ENCODE results near the gene DCST1.

DCST1 gene

DNA sequence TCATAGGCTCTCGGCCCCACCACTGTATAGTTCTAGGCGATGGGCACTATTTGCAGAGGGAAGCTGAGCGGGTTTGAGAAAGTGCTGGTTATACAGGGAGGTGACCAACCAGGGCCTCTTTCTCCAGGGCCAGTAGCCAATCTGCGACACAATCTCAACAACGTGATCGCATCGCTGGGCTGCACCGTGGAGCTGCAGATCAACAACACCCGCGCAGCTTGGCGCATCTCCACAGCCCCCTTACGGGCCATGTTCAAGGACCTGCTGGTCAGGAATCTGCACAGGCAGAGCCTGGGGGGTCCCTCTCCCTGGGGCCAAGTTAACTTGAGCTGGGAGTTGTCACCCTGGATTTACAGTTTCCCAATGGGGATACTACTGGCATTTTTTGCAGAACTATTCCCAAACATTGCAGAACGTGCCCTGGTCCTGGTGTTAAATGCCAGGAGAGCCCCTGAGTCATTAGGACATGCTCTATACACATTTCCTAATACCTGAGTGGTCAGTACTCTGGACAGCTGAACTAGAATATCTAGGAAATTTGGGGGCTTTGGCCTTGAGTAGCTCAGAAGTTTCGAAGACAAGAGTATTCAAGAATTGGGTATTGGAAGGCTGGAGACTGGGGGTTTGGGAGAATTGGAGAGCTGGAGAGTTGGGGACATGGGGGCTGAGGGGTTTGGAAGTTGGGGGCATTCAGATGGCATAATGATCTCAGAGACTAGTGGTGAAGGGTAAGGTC is 6.9 kb downstream of the DCST1 start:
- H3K27ac Mint-ChIP-seq = no peak overlapping the region
- H3K27me3 Mint-ChIP-seq (ENCODE audit: low read depth) = peaks cover 12% of the 10 kb centered on the region
- peaks cover 9% of the 10 kb centered on the region for H3K4me1 Mint-ChIP-seq (ENCODE audit: low read depth)
- H3K4me3 Mint-ChIP-seq = no peak overlapping the region
- no peaks in the 10 kb centered on the region for H3K9me3 Mint-ChIP-seq
- H3K36me3 Mint-ChIP-seq (ENCODE audit: low read depth) = no peaks in the 10 kb centered on the region
- no peak for DNase-seq (ENCODE audit: low spot score)

DNA sequence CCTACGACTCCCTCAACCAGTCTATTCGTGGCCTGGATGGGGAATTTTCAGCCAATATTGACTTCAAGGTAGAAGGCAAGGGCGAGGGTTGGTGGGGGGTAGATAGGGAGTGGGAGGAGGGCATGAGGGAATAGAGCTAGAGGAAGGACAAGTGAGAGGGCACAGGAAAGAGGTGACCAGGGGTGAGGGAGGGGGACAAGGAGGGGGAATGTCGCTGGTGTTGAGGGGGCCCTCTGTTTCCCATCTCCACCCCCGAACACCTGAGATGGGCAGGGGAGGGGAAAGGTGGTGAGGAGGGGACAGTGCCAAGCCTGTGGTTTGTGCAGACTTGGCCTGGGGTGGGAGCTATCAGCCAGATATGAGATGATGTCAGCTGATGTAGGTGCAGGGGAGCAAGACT is 9.2 kb downstream of the DCST1 start:
- H3K4me1 Mint-ChIP-seq (ENCODE audit: low read depth) = peaks cover 9% of the 10 kb centered on the region
- no peak overlapping the region for H3K4me3 Mint-ChIP-seq
- H3K27me3 Mint-ChIP-seq (ENCODE audit: low read depth) = peaks cover 12% of the 10 kb centered on the region
- no peaks in the 10 kb centered on the region for H3K36me3 Mint-ChIP-seq (ENCODE audit: low read depth)
- H3K9me3 Mint-ChIP-seq = no peaks in the 10 kb centered on the region
- DNase-seq (ENCODE audit: low spot score) = no peak
- no peak overlapping the region for H3K27ac Mint-ChIP-seq

DNA sequence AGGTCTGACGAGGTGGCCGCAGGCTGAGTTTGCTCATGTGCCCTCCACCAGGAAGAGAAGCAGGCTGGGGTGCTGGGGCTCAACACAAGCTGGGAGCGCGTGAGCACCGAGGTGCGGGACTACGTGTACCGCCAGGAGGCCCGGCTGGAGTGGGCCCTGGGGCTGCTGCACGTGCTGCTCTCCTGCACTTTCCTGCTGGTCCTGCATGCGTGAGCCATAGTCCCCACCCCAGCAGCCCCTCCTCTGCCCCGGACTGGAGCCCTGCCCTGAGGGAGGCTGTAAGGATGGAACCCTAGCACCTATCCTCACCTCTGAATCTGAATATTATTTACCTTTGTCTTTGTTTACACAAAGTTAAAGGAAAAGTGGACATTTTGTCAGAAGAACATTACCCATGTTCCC is 9.7 kb downstream of the DCST1 start:
- H3K27ac Mint-ChIP-seq = no peak overlapping the region
- peaks cover 7% of the 10 kb centered on the region for H3K27me3 Mint-ChIP-seq (ENCODE audit: low read depth)
- no peak for DNase-seq (ENCODE audit: low spot score)
- H3K4me3 Mint-ChIP-seq = no peak overlapping the region
- H3K36me3 Mint-ChIP-seq (ENCODE audit: low read depth) = no peaks in the 10 kb centered on the region
- peaks cover 9% of the 10 kb centered on the region for H3K4me1 Mint-ChIP-seq (ENCODE audit: low read depth)
- no peaks in the 10 kb centered on the region for H3K9me3 Mint-ChIP-seq

DNA sequence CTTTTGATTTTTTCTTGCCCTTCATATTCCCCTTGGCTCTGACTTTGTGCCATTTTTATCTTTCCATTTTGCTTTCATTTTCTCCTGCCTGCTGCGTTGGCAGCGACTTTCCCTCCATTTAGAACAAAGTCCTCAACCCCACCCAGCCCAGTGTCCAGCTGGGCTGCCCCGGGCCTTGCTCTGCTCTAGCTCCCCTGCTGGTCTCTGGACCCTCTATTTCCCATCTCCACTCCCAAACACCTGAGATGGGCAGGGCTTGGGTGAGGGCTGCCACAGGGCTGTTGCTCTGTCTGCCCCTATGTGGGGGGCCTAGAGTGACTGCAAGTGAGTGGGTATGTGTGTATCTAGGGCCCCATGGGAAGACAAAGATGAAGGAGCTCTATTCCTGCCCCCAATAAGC is 10.2 kb downstream of the DCST1 start:
- no peak overlapping the region for H3K4me3 Mint-ChIP-seq
- H3K27me3 Mint-ChIP-seq (ENCODE audit: low read depth) = peaks cover 4% of the 10 kb centered on the region
- no peaks in the 10 kb centered on the region for H3K36me3 Mint-ChIP-seq (ENCODE audit: low read depth)
- no peak for DNase-seq (ENCODE audit: low spot score)
- no peaks in the 10 kb centered on the region for H3K9me3 Mint-ChIP-seq
- peaks cover 9% of the 10 kb centered on the region for H3K4me1 Mint-ChIP-seq (ENCODE audit: low read depth)
- H3K27ac Mint-ChIP-seq = no peak overlapping the region

DNA sequence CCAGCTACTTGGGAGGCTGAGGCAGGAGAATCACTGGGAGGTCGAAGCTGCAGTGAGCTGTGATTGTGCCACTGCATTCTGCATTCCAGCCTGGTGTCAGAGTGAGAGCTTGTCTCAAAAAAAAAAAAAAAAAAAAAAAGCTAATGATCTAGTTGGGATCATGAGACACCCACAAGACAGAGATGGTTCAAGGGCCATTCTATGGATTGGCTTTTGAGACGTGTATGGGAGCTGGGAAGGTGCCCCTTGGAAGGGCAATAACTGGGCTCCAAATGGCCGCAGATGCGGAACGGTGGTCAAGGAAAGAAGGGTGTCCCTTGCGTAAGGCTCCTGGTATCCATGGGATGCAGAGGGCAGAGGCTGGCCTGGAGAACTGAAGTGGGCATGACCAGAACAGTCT is 10.7 kb downstream of the DCST1 start:
- no peak overlapping the region for H3K4me3 Mint-ChIP-seq
- DNase-seq (ENCODE audit: low spot score) = no peak
- H3K27me3 Mint-ChIP-seq (ENCODE audit: low read depth) = peaks cover 4% of the 10 kb centered on the region
- H3K9me3 Mint-ChIP-seq = no peaks in the 10 kb centered on the region
- H3K36me3 Mint-ChIP-seq (ENCODE audit: low read depth) = no peaks in the 10 kb centered on the region
- peaks cover 9% of the 10 kb centered on the region for H3K4me1 Mint-ChIP-seq (ENCODE audit: low read depth)
- no peak overlapping the region for H3K27ac Mint-ChIP-seq

DNA sequence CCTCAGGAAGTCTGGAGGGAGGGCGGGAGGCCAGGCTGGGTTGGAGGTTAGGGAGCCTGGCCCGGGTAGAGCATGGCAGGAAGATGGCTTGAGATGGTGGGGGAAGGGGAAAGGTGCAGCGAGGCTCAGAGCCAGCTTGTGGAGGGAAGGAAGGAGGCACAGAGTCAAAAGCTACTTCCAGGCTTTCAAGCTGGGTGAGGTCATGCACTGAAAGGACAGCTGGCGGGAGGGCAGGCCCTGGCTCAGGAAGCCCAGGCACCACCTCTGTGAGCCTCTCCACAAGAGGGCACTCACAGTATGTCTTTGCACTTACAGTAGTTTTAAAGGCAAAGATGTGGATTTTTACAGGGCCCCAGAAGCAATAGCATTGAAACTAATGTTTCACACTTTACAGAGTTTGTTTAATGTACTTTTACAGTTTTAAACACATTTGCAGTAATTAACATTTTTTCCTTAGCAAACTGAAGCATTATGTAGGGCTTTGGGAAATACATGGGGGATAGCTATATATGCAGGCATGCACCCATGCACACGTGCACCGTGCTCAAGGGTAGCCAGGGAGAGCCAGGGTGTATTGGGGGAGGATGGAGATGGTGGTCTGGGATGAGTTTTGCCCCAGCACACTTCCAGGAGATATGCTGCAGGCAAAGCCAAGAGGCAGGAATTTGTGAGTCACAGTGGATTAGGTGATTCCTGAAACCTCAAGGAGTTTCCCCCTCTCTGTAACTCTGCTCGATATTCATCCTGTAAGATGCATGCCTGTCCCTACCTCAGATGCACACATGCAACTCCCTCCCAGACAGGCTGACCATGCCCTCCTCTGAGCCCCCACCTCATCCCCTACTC is 11.4 kb downstream of the DCST1 start:
- Mint-ChIP-seq H3K36me3 (ENCODE audit: low read depth) (no peaks in the 10 kb centered on the region), H3K4me3 (no peak overlapping the region), H3K4me1 (ENCODE audit: low read depth) (peaks cover 11% of the 10 kb centered on the region), H3K27me3 (ENCODE audit: low read depth) (peaks cover 4% of the 10 kb centered on the region), H3K9me3 (no peaks in the 10 kb centered on the region), H3K27ac (peak overlapping the region; percentile 18)
- DNase-seq (ENCODE audit: low spot score) = peak; percentile 57

DNA sequence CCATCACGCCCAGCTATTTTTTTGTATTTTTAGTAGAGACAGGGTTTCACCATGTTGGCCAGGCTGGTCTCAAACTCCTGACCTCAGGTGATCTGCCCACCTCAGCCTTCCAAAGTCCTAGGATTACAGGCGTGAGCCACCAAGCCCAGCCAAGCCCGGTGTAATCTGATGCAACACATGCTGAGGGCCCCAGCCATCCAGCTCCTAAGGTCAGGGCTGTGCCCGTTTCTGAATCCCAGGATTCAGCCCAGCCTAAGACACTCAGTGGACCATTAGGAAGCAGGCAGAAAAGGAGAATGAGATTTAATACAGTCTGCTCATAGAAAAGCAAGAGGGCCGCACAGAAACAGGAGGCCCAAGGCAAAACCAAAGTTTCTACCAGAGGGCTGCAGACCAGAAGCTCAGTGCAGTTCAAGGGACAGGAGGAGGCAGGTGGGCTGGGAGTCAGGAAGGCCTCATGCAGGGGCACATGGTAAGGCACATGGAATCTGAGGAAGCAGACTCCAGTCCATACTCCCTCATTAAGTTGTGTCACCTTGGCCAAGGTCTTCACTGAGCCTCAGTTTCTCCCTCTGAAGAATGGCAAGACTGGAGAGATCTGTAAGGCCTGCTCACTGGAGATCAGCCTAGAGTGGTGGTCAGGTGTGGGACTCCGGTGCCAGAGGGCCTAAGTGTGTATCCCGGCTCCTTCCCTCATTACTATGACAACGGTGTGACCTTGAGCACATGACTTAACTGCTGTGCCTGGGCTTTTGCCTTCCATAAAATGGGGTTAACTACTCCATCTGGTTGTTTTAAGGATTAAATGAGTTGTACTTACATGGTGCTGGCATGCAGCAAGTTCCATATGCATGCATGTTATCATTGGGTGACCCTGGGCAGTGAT is 15.1 kb downstream of the DCST1 start:
- Mint-ChIP-seq H3K27me3 (ENCODE audit: low read depth) (no peaks in the 10 kb centered on the region), H3K4me3 (no peak overlapping the region), H3K4me1 (ENCODE audit: low read depth) (peaks cover 29% of the 10 kb centered on the region)

DNA sequence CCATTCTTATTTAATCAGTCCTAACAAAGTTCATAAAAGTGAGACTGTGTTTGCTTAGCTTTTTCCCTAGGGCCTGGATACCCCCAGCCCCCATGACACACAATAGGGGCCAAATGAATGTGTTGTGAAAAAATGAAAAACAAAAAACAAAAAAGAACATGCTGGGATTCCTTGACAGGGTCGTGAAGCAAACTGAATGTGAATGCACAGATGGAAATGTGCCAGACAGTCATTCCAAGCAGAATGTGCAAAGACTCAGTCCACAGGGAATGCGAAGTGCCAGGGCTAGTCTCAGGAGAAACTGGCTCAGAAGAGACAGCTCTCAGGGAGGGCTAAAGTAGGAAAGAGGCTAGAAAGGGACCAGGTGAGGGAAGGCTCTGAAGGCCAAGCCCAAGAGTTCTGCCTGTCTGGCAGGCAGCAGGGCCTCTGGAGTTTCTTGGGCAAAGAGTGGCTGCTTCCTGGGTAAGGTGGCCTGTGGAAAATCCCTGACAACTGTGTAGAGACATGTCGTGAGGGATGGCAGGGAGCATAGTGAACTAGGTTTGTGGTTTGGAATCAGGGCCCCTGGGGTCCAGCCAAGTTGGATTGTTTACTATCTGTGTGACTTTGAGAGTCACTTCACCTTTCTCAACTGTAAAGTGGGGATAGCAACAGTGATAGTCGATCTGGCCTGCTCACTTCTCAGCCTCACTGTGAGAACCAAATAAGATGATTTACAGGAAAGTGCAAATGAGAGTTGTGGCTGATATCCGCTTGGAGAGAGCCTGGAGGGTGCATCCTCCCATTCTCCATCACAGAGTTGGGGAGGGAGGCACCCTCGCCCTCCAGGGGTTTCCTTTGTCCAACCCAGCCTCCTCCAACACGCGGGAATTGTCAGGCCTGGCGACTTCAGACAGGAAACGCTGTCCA is 16.3 kb downstream of the DCST1 start:
- peak overlapping the region; percentile 85 for H3K27ac Mint-ChIP-seq
- no peak for DNase-seq (ENCODE audit: low spot score)
- H3K4me1 Mint-ChIP-seq (ENCODE audit: low read depth) = peaks cover 23% of the 10 kb centered on the region
- no peaks in the 10 kb centered on the region for H3K9me3 Mint-ChIP-seq
- H3K36me3 Mint-ChIP-seq (ENCODE audit: low read depth) = no peaks in the 10 kb centered on the region
- no peaks in the 10 kb centered on the region for H3K27me3 Mint-ChIP-seq (ENCODE audit: low read depth)
- peak overlapping the region; percentile 85 for H3K4me3 Mint-ChIP-seq

More for the DNA sequence above, 15.1 kb downstream of the DCST1 start:
- no peaks in the 10 kb centered on the region for H3K9me3 Mint-ChIP-seq
- H3K27ac Mint-ChIP-seq = no peak overlapping the region
- DNase-seq (ENCODE audit: low spot score) = no peak
- H3K36me3 Mint-ChIP-seq (ENCODE audit: low read depth) = no peaks in the 10 kb centered on the region

DNA sequence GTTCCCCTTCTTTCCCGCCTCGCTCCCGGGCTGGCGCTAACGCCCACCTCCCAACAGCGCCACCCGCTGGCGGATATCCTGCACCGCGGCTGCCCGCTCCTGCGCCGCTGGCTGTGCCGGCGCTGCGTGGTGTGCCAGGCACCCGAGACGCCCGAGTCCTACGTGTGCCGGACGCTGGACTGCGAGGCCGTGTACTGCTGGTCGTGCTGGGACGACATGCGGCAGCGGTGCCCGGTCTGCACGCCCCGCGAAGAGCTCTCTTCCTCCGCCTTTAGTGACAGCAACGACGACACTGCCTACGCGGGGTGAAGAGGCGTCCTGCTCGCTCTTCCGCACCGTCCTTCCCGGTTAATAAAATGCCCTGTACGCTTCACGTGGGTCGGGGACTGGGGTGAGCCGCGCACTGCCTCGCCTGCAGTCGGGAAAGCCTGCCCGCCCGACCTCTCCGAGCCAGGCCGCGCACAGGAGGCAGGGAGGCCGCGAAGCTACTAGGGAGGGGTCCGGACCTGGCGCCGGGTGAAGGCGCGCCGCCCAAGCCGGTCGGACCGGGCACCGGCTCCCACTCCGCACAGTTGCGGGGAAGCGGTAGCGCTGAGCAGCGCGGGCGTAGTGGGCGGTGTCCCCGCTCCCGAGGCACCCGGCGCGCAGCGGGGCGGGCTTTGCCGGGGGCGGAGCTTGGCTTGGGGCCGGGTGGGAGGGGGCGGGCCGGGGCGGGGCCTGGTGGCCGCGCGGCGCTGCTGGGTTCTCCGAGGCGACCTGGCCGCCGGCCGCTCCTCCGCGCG is 17.1 kb downstream of the DCST1 start, which contains the start of gene ADAM15:
ADAM15 (plus strand) TSS at position 757 of the 782 bp plus-strand sequence. CDS start 71 bp downstream, outside the sequence.
- peaks cover 3% of the 10 kb centered on the region for H3K36me3 Mint-ChIP-seq (ENCODE audit: low read depth)
- peak within 1 kb of the TSS; percentile 85 for H3K27ac Mint-ChIP-seq
- no peaks in the 10 kb centered on the region for H3K9me3 Mint-ChIP-seq

DNA sequence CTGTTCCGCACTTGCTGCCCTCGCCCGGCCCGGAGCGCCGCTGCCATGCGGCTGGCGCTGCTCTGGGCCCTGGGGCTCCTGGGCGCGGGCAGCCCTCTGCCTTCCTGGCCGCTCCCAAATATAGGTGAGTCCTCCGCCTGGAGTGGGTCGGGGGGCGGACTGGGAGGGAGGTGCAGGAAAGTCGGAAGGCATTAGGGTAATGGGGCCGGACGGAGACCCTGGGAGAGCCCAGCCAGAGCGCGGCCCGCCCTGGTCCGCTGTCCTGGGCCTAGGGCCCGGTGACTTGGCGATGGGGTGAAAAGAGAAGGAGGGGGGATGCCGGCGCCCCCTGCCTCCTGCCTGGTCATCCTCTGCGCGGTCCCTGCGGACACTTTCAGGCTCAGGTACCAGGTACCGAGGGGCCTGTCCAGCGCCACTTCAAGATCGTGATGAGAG is 17.7 kb downstream of the DCST1 start:
- no peak for DNase-seq (ENCODE audit: low spot score)
- no peaks in the 10 kb centered on the region for H3K9me3 Mint-ChIP-seq
- peaks cover 3% of the 10 kb centered on the region for H3K36me3 Mint-ChIP-seq (ENCODE audit: low read depth)
- H3K4me3 Mint-ChIP-seq = peak overlapping the region; percentile 88
- peaks cover 19% of the 10 kb centered on the region for H3K4me1 Mint-ChIP-seq (ENCODE audit: low read depth)
- H3K27me3 Mint-ChIP-seq (ENCODE audit: low read depth) = no peaks in the 10 kb centered on the region
- no peak overlapping the region for H3K27ac Mint-ChIP-seq

More for the DNA sequence above, 17.1 kb downstream of the DCST1 start, which contains the start of gene ADAM15:
- peak; percentile 82 for DNase-seq (ENCODE audit: low spot score)
- Mint-ChIP-seq H3K27me3 (ENCODE audit: low read depth) (no peaks in the 10 kb centered on the region), H3K4me3 (peak within 1 kb of the TSS; percentile 88), H3K4me1 (ENCODE audit: low read depth) (peaks cover 19% of the 10 kb centered on the region)

DNA sequence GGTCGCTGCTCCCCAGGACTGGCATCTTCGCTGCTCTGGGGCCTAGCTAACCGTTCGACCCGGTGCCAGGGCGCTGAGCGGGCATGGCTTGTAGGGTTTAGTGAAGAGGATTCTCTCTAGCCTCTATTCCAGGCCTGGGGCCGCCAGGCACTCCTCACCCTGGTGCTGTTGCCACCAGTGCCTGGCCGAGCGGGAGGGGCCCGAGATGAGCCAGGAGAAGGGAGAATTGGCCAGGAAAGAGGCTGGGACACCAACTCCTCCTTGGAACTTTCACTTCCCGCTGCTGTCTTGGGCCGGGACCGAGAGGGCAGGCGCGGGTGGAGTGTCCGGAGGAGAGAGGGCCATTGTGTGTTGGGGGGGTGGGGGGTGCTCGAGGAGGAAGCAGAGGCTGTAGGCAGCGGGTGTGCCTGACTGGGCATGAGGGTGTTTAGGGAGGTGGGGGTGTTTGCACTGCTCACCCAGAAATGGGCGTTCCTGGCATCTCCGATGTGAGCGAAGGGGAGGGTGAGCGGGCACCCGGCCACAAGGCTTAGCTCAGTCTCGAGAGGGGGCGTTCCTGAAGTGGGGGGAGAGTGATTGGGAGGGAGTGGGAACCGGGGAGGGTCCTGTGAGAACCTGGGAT is 18.3 kb downstream of the DCST1 start:
- DNase-seq (ENCODE audit: low spot score) = peak; percentile 30
- H3K36me3 Mint-ChIP-seq (ENCODE audit: low read depth) = peaks cover 3% of the 10 kb centered on the region
- H3K27ac Mint-ChIP-seq = peak overlapping the region; percentile 70
- H3K9me3 Mint-ChIP-seq = no peaks in the 10 kb centered on the region
- H3K4me3 Mint-ChIP-seq = peak overlapping the region; percentile 88
- H3K4me1 Mint-ChIP-seq (ENCODE audit: low read depth) = peaks cover 19% of the 10 kb centered on the region
- H3K27me3 Mint-ChIP-seq (ENCODE audit: low read depth) = no peaks in the 10 kb centered on the region

Data from T-helper 2 cell treated with Interferon-gamma antibody and Interleukin-4, amounts not matched to agents 5 μg/mL and 100 μg/mL, for 36 hours (primary cell).